Tibial nerve (tissue), 4 donors: ENCODE data around the gene DAZAP1. TPM values are rescaled to one million over a fixed set of nuclear protein-coding genes. Genes with fewer than 3 reads are reported as not detected.

Source experiments
- DNase-seq, 2 donors: peaks; one replicate each; pipeline ENCODE4 v3.0.0-alpha.2; 2019; ENCODE audit warnings: low spot score in 2 of 2
- H3K27ac ChIP-seq, 4 donors: fragments of 200-600 bp; sonication (generic) in 3 of 4; one replicate each; pipeline ENCODE4 v1.5.1; 2017 to 2019; ENCODE audit warnings: mild to moderate bottlenecking in 1 of 4
- H3K27me3 ChIP-seq, 2 donors: fragments of 200-600 bp; sonication (generic) in 1 of 2; one replicate each; pipeline versions ENCODE4 v1.5.1 to v1.6.0; 2017 to 2019
- H3K36me3 ChIP-seq, 3 donors: fragments of 200-600 bp; sonication (generic); one replicate each; pipeline ENCODE4 v1.5.1; 2018 to 2019
- H3K4me1 ChIP-seq, 4 donors: fragments of 200-600 bp; sonication (generic) in 3 of 4; one replicate each; pipeline ENCODE4 v1.5.1; 2017 to 2019
- H3K4me3 ChIP-seq, 4 donors: fragments of 200-600 bp; sonication (generic) in 3 of 4; one replicate each; pipeline ENCODE4 v1.5.1; 2017 to 2019; ENCODE audit warnings: mild to moderate bottlenecking in 1 of 4, moderate library complexity in 1 of 4
- H3K9me3 ChIP-seq, 4 donors: fragments of 200-600 bp; sonication (generic) in 3 of 4; one replicate each; pipeline ENCODE4 v1.5.1; 2017 to 2019
- CTCF ChIP-seq, 5 experiments: fragments of 200-600 bp in 3 of 5; fragments of 450-650 bp in 2 of 5; sonication (generic) in 3 of 5; IDR thresholded peaks; one replicate each; pipeline ENCODE4 v1.5.1; 2016 to 2019; ENCODE audit warnings: antibody characterized with exemption in 5 of 5, mild to moderate bottlenecking in 3 of 5, moderate library complexity in 2 of 5
- EP300 ChIP-seq, 2 donors: sonication (generic); formaldehyde crosslinking; IDR thresholded peaks; one replicate each; pipeline ENCODE4 v1.6.1; 2017; ENCODE audit warnings: antibody characterized with exemption in 2 of 2, mild to moderate bottlenecking in 1 of 2
- POLR2A ChIP-seq, 2 donors: fragments of 450-650 bp; IDR thresholded peaks; one replicate each; pipeline ENCODE4 v1.6.1; 2017; ENCODE audit warnings: antibody characterized with exemption in 2 of 2, mild to moderate bottlenecking in 2 of 2, moderate library complexity in 2 of 2
- WGBS, 2 donors: methylation state at CpG; one replicate each; pipeline ENCODE4 v1.1.5; 2018; 5-methylcytosine and 5-hydroxymethylcytosine counted together
- total RNA-seq, 4 donors: library from RNA; depleted of rRNA; stranded (reverse); fragments of >200 nt; gene quantifications; one replicate each; pipeline ENCODE4 v1.1.0, GENCODE V29; 2016

DAZAP1 gene
- total RNA-seq, 4 donors from 2014 or later, result 34.3 to 68.4 (median 61.0) TPM

GRCh38 chr19:1433119-1434039 is 26.0 kb downstream of the DAZAP1 start:
- Histone ChIP-seq H3K36me3 (peaks cover 6 to 80% (median 28%) of the 10 kb centered on the region in 3 donors), H3K9me3 (no peaks in the 10 kb centered on the region), H3K4me1 (peaks cover 0 to 5% (median 2%) of the 10 kb centered on the region in 4 donors), H3K27me3 (no peaks in the 10 kb centered on the region), H3K4me3 (no peak overlapping the region), H3K27ac (peak overlapping the region in 1 of 4 donors; percentile 0)
- WGBS, 2 donors, result 85% methylated on average over 31 to 33 of the region's 47 CpGs
- no peak for TF ChIP-seq EP300 (IDR thresholded peaks at IDR 0.05)
- no peak for TF ChIP-seq POLR2A (IDR thresholded peaks at IDR 0.05)
- no peak for DNase-seq

GRCh38 chr19:1434040-1434366 is 26.6 kb downstream of the DAZAP1 start:
- Histone ChIP-seq H3K27me3 (no peaks in the 10 kb centered on the region), H3K27ac (no peak overlapping the region), H3K4me1 (peaks cover 0 to 6% (median 5%) of the 10 kb centered on the region in 4 donors), H3K9me3 (no peaks in the 10 kb centered on the region), H3K36me3 (peaks cover 6 to 74% (median 26%) of the 10 kb centered on the region in 3 donors), H3K4me3 (no peak overlapping the region)
- 89 to 90% methylated on average over 13 to 17 of the region's 17 CpGs for WGBS, 2 donors
- no peak for TF ChIP-seq POLR2A (IDR thresholded peaks at IDR 0.05)
- TF ChIP-seq CTCF (IDR thresholded peaks at IDR 0.05), result no peak
- no peak for TF ChIP-seq EP300 (IDR thresholded peaks at IDR 0.05)
- DNase-seq, result no peak

GRCh38 chr19:1434577-1435060 is 27.2 kb downstream of the DAZAP1 start:
- peaks cover 0 to 12% (median 11%) of the 10 kb centered on the region in 4 donors for H3K4me1 ChIP-seq
- 77 to 84% methylated on average over 24 to 39 of the region's 39 CpGs for WGBS, 2 donors
- H3K27me3 ChIP-seq, result no peaks in the 10 kb centered on the region
- no peak for DNase-seq
- H3K4me3 ChIP-seq, result no peak overlapping the region
- H3K36me3 ChIP-seq, result peaks cover 6 to 71% (median 24%) of the 10 kb centered on the region in 3 donors
- no peaks in the 10 kb centered on the region for H3K9me3 ChIP-seq
- TF ChIP-seq POLR2A (IDR thresholded peaks at IDR 0.05), result no peak
- no peak for TF ChIP-seq EP300 (IDR thresholded peaks at IDR 0.05)
- no peak for TF ChIP-seq CTCF (IDR thresholded peaks at IDR 0.05)
- H3K27ac ChIP-seq, result peak overlapping the region in 1 of 4 donors; percentile 44

- Histone ChIP-seq H3K4me3 (no peak overlapping the region), H3K36me3 (peaks cover 11 to 71% (median 26%) of the 10 kb centered on the region in 3 donors), H3K4me1 (peaks cover 0 to 21% (median 18%) of the 10 kb centered on the region in 4 donors), H3K27ac (peak overlapping the region in 1 of 4 donors; percentile 44), H3K9me3 (no peaks in the 10 kb centered on the region), H3K27me3 (no peaks in the 10 kb centered on the region)
- 80 to 83% methylated on average over 21 of the region's 21 CpGs for WGBS, 2 donors
- no peak for TF ChIP-seq CTCF (IDR thresholded peaks at IDR 0.05)
- TF ChIP-seq EP300 (IDR thresholded peaks at IDR 0.05), result no peak
- no peak for TF ChIP-seq POLR2A (IDR thresholded peaks at IDR 0.05)
- DNase-seq, result no peak
Measured at GRCh38 chr19:1435378-1435989, 28.1 kb downstream of the DAZAP1 start.

GRCh38 chr19:1437609-1438008 is 30.2 kb downstream of the DAZAP1 start:
- H3K4me1 ChIP-seq, result peaks cover 0 to 28% (median 18%) of the 10 kb centered on the region in 4 donors
- no peak for TF ChIP-seq CTCF (IDR thresholded peaks at IDR 0.05)
- no peak for TF ChIP-seq POLR2A (IDR thresholded peaks at IDR 0.05)
- TF ChIP-seq EP300 (IDR thresholded peaks at IDR 0.05), result no peak
- peak overlapping the region in 2 of 4 donors; percentile 29 to 88 for H3K27ac ChIP-seq
- H3K27me3 ChIP-seq, result no peaks in the 10 kb centered on the region
- peaks cover 13 to 70% (median 29%) of the 10 kb centered on the region in 3 donors for H3K36me3 ChIP-seq
- 41 to 42% methylated on average over 8 of the region's 8 CpGs for WGBS, 2 donors
- no peak for DNase-seq
- no peaks in the 10 kb centered on the region for H3K9me3 ChIP-seq
- peak overlapping the region in 1 of 4 donors; percentile 99 for H3K4me3 ChIP-seq
